HCT116 (cell line): ENCODE measurements around the gene GAPDH. TPM values are rescaled to one million over a fixed set of nuclear protein-coding genes. Genes with fewer than 3 reads are reported as not detected.

Experiments used
- ATAC-seq: fragments of 200-7000 bp; cut with Tn5 transposase; 2 replicates; pipeline ENCODE4 v1.9.1; 2020; ENCODE audit warnings: mild to moderate bottlenecking, moderate library complexity
- BruUV-seq: library from RNA; stranded (reverse); fragments of 400-500 nt; replicated peaks from 2 replicates; lab custom pipeline; 2021; lab: Mats Ljungman, UMichigan
- CTCF ChIA-PET: fragments of 300-600 bp; sonication (Branson Sonifier 250); formaldehyde crosslinking; loops from one replicate; lab custom pipeline; 2021; ENCODE audit warnings: antibody characterized with exemption; lab: Charles Lee
- POLR2A ChIA-PET: fragments of 300-600, 350-600 bp; sonication (Branson Sonifier 250); formaldehyde crosslinking; loops from one replicate; lab custom pipeline; 2021; ENCODE audit warnings: antibody characterized with exemption; lab: Charles Lee
- RAD21 ChIA-PET, 2 experiments: fragments of 300-600 bp; sonication (Branson Sonifier 250); formaldehyde crosslinking; loops; one replicate each; lab custom pipeline; 2023; ENCODE audit warnings: low total read pairs in 2 of 2; ENCODE audit not compliant: uncharacterized antibody in 2 of 2, unreplicated experiment in 2 of 2, low non-redundant PET in 1 of 2; lab: Charles Lee
- DNase-seq: peaks from one replicate; pipeline ENCODE4 v3.0.0-alpha.2; 2010; ENCODE audit warnings: low read depth, low spot score
- H2AFZ ChIP-seq: fragments of 200-600 bp; shearing (Covaris generic), sonication (generic); 2 replicates; pipeline ENCODE4 v1.6.1; 2017; ENCODE audit warnings: low read depth, mixed run types, mixed read lengths, antibody characterized with exemption, low read length; ENCODE audit not compliant: poor library complexity, severe bottlenecking
- H3K27ac ChIP-seq: 2 replicates; pipeline ENCODE4 v1.5.1; 2012; ENCODE audit warnings: low read depth, low read length
- H3K27me3 ChIP-seq: fragments of 200-600 bp; sonication (generic); 2 replicates; pipeline ENCODE4 v1.6.1; 2016; ENCODE audit warnings: mixed run types, low read length, mixed read lengths; ENCODE audit not compliant: insufficient read depth
- H3K36me3 ChIP-seq, 2 experiments: fragments of 200-500 bp in 1 of 2; fragments of 200-600 bp in 1 of 2; sonication (Bioruptor generic) in 1 of 2; sonication (generic) in 1 of 2; 2 replicates each; pipeline versions ENCODE4 v1.5.1 to v1.6.1; 2014 to 2016; ENCODE audit warnings: low read length in 2 of 2, inconsistent platforms in 1 of 2, mixed read lengths in 1 of 2, mixed run types in 1 of 2; ENCODE audit not compliant: insufficient read depth in 2 of 2, control insufficient read depth in 1 of 2
- H3K4me1 ChIP-seq, 2 experiments: fragments of 200-600 bp in 1 of 2; sonication (generic) in 1 of 2; 2 replicates each; pipeline versions ENCODE4 v1.5.1 to v1.6.1; 2012 to 2017; ENCODE audit warnings: low read length in 2 of 2, inconsistent platforms in 1 of 2, mild to moderate bottlenecking in 1 of 2, mixed read lengths in 1 of 2, mixed run types in 1 of 2, moderate library complexity in 1 of 2; ENCODE audit not compliant: insufficient read depth in 2 of 2, control insufficient read depth in 1 of 2
- H3K4me2 ChIP-seq: fragments of 200-600 bp; sonication (generic); 2 replicates; pipeline ENCODE4 v1.6.1; 2017; ENCODE audit warnings: mixed run types, low read length, mixed read lengths
- H3K4me3 ChIP-seq, 2 experiments: fragments of 200-600 bp in 1 of 2; sonication (generic) in 1 of 2; replicated peaks in 1 of 2; 2 replicates each; pipeline ENCODE4 v1.5.1; 2011 to 2016; ENCODE audit warnings: low read length in 2 of 2, control low read depth in 1 of 2, low read depth in 1 of 2, mild to moderate bottlenecking in 1 of 2, mixed read lengths in 1 of 2, mixed run types in 1 of 2
- H3K79me2 ChIP-seq: fragments of 200-600 bp; sonication (generic); 2 replicates; pipeline ENCODE4 v1.6.1; 2017; ENCODE audit warnings: mild to moderate bottlenecking, mixed run types, low read length, moderate library complexity, mixed read lengths; ENCODE audit not compliant: insufficient read depth
- H3K9ac ChIP-seq: fragments of 200-600 bp; sonication (generic); 2 replicates; pipeline ENCODE4 v1.6.1; 2016; ENCODE audit warnings: low read length, mixed read lengths
- H3K9me2 ChIP-seq: fragments of 200-600 bp; sonication (generic), shearing (Covaris generic); 2 replicates; pipeline ENCODE4 v1.6.1; 2017; ENCODE audit warnings: mixed run types, mild to moderate bottlenecking, moderate library complexity; ENCODE audit not compliant: insufficient read depth
- H3K9me3 ChIP-seq, 2 experiments: fragments of 200-500 bp in 1 of 2; fragments of 200-600 bp in 1 of 2; sonication (Bioruptor generic) in 1 of 2; sonication (generic) in 1 of 2; 2 replicates each; pipeline ENCODE4 v1.6.1; 2014 to 2017; ENCODE audit warnings: low read length in 2 of 2, mixed read lengths in 2 of 2, inconsistent platforms in 1 of 2, low read depth in 1 of 2, mild to moderate bottlenecking in 1 of 2, mixed run types in 1 of 2, moderate library complexity in 1 of 2; ENCODE audit not compliant: control insufficient read depth in 1 of 2, insufficient read depth in 1 of 2
- H4K20me1 ChIP-seq: fragments of 200-600 bp; sonication (generic), shearing (Covaris generic); 2 replicates; pipeline ENCODE4 v1.6.1; 2017; ENCODE audit warnings: mixed run types, mild to moderate bottlenecking, moderate library complexity; ENCODE audit not compliant: insufficient read depth
- EZH2 ChIP-seq: fragments of 200-600 bp; sonication (generic); IDR thresholded peaks from 2 replicates; pipeline ENCODE4 v1.6.1; 2017; ENCODE audit warnings: antibody characterized with exemption, mixed run types
- EZH2phosphoT487 ChIP-seq: fragments of 200-600 bp; IDR thresholded peaks from 2 replicates; pipeline ENCODE4 v1.6.1; 2018; ENCODE audit warnings: antibody characterized with exemption, borderline replicate concordance
- FOSL1 ChIP-seq: IDR thresholded peaks from 2 replicates; pipeline ENCODE4 v1.6.1; 2012; ENCODE audit warnings: low read depth
- POLR2A ChIP-seq: IDR thresholded peaks from 2 replicates; pipeline ENCODE4 v1.7.0; 2011; ENCODE audit warnings: borderline replicate concordance; ENCODE audit not compliant: insufficient read depth, insufficient read length; ENCODE audit errors: extremely low read depth
- SRF ChIP-seq: IDR thresholded peaks from 2 replicates; pipeline ENCODE4 v1.6.1; 2012; ENCODE audit warnings: low read depth
- TCF7L2 ChIP-seq: IDR thresholded peaks from 2 replicates; pipeline ENCODE4 v1.7.0; 2011; ENCODE audit warnings: borderline replicate concordance, inconsistent platforms; ENCODE audit not compliant: insufficient read depth, insufficient read length; ENCODE audit errors: extremely low read depth
- intact Hi-C: fragments of 100-400 bp; cut with micrococcal nuclease; formaldehyde crosslinking; loops from 2 replicates; pipeline ENCODE4 v1.10.0; 2022
- total RNA-seq: library from RNA; stranded (reverse); gene quantifications from one replicate; pipeline ENCODE4 v1.2.1, GENCODE V29; 2021; ENCODE audit not compliant: unreplicated experiment
- TF ChIP-seq, protein P1 (sequence below): IDR thresholded peaks from 2 replicates; pipeline ENCODE4 v1.6.1; 2012; ENCODE audit warnings: low read depth
- TF ChIP-seq, protein P2 (sequence below): IDR thresholded peaks from 2 replicates; pipeline ENCODE4 v1.6.1; 2012
- TF ChIP-seq, protein P3 (sequence below): IDR thresholded peaks from 2 replicates; pipeline ENCODE4 v1.6.1; 2011; ENCODE audit warnings: mild to moderate bottlenecking, low read length, moderate library complexity; ENCODE audit not compliant: insufficient replicate concordance; ENCODE audit errors: extremely low read depth
- TF ChIP-seq, protein P4 (sequence below): IDR thresholded peaks from 2 replicates; pipeline ENCODE4 v1.6.1; 2012
- TF ChIP-seq, protein P5 (sequence below), 3 experiments: fragments of 200-600 bp in 1 of 3; sonication (generic) in 1 of 3; IDR thresholded peaks in 2 of 3; conservative IDR thresholded peaks in 1 of 3; 2 replicates each; pipeline ENCODE4 v1.5.1; 2012 to 2017; ENCODE audit warnings: low read depth in 2 of 3, low read length in 2 of 3, antibody characterized with exemption in 1 of 3, borderline replicate concordance in 1 of 3, control low read depth in 1 of 3, mild to moderate bottlenecking in 1 of 3, mixed read lengths in 1 of 3, mixed run types in 1 of 3, moderate library complexity in 1 of 3; ENCODE audit not compliant: insufficient read depth in 1 of 3

GAPDH gene
- total RNA-seq, 1 experiment from 2014 or later = 5,901 TPM

DNA sequence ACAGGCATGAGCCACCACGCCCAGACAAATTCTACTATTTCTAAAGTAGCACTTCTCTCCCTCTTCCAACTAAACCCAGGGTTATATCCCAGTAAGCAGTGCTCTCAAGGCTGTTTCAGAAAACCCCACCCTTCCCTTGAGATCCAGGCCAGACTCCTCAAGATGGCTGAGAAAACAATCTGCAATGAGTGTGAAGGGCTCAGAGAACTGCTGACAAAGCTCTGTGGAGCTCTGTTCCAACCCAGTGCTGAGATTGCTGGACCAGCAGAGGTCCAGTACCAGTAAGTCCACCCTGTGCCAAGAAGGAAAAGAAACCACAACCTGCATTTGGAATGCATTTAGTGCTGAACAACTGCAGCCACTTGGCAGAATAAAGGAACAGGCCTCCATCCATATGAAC, 25.2 kb downstream of the GAPDH start (continued):
- TF ChIP-seq, protein P1, sequence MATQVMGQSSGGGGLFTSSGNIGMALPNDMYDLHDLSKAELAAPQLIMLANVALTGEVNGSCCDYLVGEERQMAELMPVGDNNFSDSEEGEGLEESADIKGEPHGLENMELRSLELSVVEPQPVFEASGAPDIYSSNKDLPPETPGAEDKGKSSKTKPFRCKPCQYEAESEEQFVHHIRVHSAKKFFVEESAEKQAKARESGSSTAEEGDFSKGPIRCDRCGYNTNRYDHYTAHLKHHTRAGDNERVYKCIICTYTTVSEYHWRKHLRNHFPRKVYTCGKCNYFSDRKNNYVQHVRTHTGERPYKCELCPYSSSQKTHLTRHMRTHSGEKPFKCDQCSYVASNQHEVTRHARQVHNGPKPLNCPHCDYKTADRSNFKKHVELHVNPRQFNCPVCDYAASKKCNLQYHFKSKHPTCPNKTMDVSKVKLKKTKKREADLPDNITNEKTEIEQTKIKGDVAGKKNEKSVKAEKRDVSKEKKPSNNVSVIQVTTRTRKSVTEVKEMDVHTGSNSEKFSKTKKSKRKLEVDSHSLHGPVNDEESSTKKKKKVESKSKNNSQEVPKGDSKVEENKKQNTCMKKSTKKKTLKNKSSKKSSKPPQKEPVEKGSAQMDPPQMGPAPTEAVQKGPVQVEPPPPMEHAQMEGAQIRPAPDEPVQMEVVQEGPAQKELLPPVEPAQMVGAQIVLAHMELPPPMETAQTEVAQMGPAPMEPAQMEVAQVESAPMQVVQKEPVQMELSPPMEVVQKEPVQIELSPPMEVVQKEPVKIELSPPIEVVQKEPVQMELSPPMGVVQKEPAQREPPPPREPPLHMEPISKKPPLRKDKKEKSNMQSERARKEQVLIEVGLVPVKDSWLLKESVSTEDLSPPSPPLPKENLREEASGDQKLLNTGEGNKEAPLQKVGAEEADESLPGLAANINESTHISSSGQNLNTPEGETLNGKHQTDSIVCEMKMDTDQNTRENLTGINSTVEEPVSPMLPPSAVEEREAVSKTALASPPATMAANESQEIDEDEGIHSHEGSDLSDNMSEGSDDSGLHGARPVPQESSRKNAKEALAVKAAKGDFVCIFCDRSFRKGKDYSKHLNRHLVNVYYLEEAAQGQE = no peak

DNA sequence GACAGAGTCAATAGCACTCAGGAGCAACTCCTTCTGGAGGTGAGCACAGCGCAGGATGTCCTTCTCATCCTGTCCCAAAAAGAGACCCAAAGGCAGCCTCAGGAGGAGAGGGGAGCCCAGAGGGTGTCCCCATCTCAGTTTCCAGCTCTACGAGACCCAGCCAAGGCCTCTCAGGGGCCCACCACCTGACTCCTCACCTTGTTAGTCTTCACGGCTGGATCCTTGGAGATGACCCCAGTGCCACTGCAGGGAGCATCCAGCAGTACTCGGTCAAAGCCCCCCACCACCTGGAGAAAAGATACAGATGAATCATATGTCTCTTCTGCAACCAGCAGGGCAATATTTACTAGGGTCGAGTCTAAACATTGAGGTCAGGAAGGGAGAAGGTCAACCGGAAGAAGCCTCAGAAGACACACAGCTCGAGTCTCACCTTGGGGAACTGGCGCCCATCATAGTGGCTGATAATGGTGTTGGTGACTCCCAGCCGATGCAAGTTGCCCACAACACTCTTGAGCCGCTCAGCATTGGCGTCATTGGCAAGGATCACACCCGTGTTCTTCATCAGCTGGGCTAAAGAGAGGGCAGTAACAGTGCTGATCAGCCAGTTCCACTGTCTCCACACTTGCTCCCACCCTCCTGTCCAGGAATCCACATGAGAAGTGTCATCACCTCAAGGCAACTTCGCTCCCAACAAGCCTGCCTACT, 26.3 kb downstream of the GAPDH start:
- H3K9me3 ChIP-seq = no peaks in the 10 kb centered on the region
- H3K9ac ChIP-seq = no peak overlapping the region
- H3K4me3 ChIP-seq = no peak overlapping the region
- 0 out of 4 replicates have a peak, but pooled peaks cover 0 to 6% of the 10 kb centered on the region in 2 experiments for H3K4me1 ChIP-seq
- no peak for DNase-seq
- no peak for ATAC-seq
- ChIA-PET RAD21 (no interaction called here), POLR2A (no interaction called here), CTCF (no interaction called here)
- H2AFZ ChIP-seq = no peak overlapping the region
- BruUV-seq = no TSS peak
- intact Hi-C loops = no loop called here
- H3K9me2 ChIP-seq = no peaks in the 10 kb centered on the region
- H3K4me2 ChIP-seq = no peak overlapping the region
- no peaks in the 10 kb centered on the region for H3K27me3 ChIP-seq
- peaks cover 77% of the 10 kb centered on the region for H3K79me2 ChIP-seq
- H4K20me1 ChIP-seq = peaks cover 15% of the 10 kb centered on the region; the same call in 1 of the 2 replicates
- no peak overlapping the region for H3K27ac ChIP-seq
- peaks cover 52 to 72% of the 10 kb centered on the region in 2 experiments for H3K36me3 ChIP-seq
- TF ChIP-seq, protein P2, sequence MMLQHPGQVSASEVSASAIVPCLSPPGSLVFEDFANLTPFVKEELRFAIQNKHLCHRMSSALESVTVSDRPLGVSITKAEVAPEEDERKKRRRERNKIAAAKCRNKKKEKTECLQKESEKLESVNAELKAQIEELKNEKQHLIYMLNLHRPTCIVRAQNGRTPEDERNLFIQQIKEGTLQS = no peak
- TF ChIP-seq EZH2 = no peak
- TF ChIP-seq TCF7L2 = no peak
- no peak for TF ChIP-seq FOSL1
- no peak for TF ChIP-seq SRF
- TF ChIP-seq, protein P3, sequence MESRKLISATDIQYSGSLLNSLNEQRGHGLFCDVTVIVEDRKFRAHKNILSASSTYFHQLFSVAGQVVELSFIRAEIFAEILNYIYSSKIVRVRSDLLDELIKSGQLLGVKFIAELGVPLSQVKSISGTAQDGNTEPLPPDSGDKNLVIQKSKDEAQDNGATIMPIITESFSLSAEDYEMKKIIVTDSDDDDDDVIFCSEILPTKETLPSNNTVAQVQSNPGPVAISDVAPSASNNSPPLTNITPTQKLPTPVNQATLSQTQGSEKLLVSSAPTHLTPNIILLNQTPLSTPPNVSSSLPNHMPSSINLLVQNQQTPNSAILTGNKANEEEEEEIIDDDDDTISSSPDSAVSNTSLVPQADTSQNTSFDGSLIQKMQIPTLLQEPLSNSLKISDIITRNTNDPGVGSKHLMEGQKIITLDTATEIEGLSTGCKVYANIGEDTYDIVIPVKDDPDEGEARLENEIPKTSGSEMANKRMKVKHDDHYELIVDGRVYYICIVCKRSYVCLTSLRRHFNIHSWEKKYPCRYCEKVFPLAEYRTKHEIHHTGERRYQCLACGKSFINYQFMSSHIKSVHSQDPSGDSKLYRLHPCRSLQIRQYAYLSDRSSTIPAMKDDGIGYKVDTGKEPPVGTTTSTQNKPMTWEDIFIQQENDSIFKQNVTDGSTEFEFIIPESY = no peak
- TF ChIP-seq, protein P4, sequence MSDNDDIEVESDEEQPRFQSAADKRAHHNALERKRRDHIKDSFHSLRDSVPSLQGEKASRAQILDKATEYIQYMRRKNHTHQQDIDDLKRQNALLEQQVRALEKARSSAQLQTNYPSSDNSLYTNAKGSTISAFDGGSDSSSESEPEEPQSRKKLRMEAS = no peak
- no peak for TF ChIP-seq EZH2phosphoT487
- no peak for TF ChIP-seq POLR2A
- TF ChIP-seq, protein P5, sequence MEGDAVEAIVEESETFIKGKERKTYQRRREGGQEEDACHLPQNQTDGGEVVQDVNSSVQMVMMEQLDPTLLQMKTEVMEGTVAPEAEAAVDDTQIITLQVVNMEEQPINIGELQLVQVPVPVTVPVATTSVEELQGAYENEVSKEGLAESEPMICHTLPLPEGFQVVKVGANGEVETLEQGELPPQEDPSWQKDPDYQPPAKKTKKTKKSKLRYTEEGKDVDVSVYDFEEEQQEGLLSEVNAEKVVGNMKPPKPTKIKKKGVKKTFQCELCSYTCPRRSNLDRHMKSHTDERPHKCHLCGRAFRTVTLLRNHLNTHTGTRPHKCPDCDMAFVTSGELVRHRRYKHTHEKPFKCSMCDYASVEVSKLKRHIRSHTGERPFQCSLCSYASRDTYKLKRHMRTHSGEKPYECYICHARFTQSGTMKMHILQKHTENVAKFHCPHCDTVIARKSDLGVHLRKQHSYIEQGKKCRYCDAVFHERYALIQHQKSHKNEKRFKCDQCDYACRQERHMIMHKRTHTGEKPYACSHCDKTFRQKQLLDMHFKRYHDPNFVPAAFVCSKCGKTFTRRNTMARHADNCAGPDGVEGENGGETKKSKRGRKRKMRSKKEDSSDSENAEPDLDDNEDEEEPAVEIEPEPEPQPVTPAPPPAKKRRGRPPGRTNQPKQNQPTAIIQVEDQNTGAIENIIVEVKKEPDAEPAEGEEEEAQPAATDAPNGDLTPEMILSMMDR (IDR thresholded peaks at IDR 0.05 in 2 of 3, conservative IDR thresholded peaks at IDR 0.05 in 1 of 3; ENCODE audit: borderline replicate concordance in 1 of 3, insufficient read depth in 1 of 3, low read depth in 2 of 3, low read length in 2 of 3) = no peak
